GM19463 (cell line): Measurements from ENCODE around the gene TMPRSS7.
"Not testable (repeated sequence)": the region's sequence is repeated elsewhere in the genome, so short reads cannot be mapped to it uniquely, and the experiment has no call there.

Experiments
- ATAC-seq: cut with Tn5 transposase; IDR thresholded peaks from one replicate; pipeline ENCODE4 v1.9.1; 2021; ENCODE audit warnings: mild to moderate bottlenecking, moderate library complexity; ENCODE audit not compliant: unreplicated experiment

Gene TMPRSS7

DNA sequence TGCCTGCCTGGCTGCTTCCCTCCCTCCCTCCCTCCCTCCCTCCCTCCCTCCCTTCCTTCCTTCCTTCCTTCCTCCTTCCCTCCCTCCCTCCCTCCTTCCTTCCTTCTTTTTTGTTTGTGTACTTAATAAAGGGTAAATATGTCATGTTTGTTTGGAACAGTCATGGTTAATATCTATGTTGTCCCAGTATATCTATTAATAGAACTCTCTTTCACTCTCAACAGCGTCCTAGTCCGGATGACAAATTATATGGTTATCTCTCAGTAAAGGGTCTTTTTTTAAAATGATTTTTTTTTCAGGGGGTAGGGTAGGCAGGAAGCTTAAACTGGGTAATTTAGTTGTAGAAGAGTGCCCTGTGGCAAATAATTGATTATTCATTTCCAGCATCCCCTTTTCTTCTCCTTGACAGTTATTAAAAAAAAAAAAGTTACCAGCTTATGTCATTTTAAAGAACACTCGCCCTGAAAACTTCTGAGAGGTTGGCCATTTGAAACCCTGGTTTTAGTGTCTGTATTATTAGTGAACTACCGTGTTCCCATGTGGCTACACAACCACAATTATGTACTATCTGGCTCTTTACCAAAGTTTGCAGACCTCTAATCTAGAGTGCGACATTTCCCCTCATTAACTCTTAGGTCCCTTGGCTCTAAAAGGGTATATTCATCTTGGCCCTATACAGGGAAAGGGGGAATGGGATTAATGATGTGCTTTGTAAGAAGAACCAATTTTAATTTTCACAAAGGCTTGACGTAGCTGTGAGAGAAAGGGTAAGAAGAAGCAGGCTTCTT, 22.1 kb upstream of the TMPRSS7 start:
- ATAC-seq: no peak

DNA sequence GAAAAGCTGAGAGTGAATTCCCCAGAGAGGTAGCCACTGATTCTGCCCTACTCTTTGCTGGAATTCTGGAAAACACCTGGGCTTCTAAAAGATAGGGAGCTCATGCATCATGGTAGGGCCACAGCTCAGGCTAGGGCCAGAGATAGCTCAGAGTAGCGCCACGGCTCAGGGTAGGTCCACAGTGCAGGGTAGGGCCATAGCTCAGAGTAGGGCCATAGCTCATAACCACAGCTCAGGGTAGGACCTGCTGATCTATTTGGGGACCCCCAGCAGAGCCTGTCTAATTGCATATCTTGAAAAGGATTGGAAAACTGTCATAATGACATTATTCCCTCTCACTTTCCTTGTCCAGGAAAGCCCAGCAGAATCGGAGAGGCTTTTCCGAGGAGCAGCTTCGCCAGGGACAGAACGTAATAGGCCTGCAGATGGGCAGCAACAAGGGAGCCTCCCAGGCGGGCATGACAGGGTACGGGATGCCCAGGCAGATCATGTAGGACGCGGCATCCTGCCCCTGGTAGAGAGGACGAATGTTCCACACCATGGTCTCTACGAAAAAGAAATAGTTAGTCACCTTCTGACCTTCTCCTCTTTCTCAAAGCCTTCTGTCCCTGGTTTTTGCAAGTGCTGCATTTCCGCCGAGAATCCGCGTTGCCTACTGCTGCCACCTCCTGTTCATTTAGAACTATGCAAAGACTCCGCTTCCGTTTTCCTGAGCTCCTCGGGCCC, 21.3 kb upstream of the TMPRSS7 start:
- peak; percentile 92 for ATAC-seq

DNA sequence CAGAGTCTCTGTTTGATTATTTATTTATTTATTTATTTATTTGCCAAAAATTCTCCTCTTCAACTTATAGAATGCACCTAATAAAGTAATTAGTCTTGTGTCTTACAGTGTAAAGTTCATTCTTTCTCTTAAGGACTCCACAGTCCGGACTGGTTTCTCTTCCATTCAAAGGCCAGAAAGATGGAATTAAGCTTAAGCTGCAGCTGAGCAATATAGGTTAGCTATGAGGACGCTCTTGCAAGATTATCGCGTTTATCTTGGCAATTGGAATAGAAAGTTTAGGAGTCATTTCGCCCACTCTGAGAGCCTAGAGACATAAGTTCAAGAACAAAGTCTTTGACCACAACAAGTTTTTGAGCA, 20.8 kb upstream of the TMPRSS7 start:
- peak; percentile 28 for ATAC-seq

DNA sequence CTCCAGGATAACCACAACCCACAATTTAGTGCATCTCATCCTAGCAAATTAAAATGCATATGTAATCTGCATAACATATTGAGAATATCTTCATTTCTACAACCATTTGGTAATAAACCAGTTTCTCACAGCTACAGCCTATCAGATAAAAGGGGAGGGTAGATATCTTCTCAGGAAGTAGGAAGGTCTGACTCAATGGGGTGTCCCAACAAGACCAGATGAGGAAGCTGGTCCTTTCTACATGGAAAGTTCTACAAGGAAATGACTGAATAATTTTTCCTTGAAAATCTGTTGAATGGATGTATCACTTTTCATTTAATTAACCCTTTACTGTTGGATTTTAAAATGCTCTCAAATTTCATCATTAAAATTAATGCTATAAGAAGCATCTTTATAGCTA, 17.4 kb upstream of the TMPRSS7 start:
- ATAC-seq: no peak

DNA sequence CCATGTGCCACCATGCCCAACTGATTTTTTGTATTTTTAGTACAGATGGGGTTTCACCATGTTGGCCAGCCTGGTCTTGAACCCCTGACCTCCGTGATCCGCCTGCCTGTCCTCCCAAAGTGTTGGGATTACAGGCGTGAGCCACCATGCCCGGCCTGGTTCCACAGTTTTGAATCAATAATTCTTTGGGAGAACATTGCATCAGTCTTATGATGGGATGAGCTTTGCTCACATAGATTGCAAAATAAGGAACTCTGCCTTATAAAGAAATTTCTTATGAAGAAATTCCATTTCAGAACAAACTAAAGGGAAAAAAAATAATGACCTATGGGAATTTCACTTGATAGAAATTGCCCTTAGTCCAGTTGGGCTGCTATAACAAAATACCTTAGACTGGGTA, 15.8 kb upstream of the TMPRSS7 start:
- no peak for ATAC-seq

DNA sequence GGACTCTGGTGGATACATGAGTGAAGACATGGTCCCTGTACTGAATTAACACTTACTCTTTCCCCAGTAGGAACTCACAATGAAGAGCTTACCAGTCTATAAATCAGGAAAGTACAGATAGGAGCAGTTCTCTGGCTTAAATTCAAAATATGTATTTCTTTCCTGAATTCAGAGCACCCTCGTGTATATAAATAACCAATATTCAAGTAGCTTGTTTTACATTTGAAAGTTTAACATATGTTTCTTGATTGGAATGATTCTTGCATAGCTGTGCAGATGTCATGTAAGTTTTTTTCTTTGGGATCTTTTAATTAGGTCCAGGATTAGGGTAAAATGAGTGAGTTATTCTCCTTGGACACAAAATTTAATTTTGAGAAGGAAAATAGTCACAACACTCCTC, 14.8 kb upstream of the TMPRSS7 start:
- ATAC-seq: no peak

DNA sequence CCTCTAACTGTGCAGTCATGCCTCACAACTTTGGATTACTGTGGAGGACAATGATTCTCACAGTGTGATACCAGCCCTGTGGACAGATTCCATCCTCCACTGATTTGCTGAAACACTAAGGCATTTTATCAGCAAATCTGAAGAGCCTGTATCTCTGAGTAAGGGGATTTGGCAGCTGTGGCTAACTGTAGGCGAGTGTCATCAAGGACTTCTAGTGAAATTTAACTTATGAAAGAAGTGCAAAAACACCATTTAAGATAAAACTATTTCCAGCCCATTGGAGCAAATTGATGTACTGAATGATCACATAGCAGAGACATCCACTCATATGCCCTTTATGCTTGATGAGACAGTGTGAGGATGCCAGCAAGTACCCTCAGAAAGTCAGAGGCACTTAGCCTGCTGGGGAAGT, 13.9 kb upstream of the TMPRSS7 start:
- no peak for ATAC-seq

DNA sequence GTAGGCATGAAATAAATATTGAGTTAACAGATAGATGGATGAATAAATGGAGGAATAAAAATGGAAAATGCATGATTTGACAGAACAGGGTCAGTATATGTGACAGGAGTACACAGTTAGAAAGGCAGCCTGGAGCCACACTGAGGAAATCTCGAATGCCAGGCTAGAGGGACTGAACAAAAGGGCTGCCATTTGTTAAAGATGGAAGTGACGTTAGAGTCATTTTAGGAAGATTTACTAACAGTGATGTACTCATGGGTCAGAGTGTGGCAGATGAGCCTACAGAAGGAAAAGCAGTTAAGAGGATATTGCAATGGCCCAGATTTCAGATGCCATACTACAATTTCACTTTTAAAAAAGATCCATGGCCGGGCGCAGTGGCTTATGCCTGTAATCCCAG, 7.4 kb upstream of the TMPRSS7 start:
- ATAC-seq: no peak

DNA sequence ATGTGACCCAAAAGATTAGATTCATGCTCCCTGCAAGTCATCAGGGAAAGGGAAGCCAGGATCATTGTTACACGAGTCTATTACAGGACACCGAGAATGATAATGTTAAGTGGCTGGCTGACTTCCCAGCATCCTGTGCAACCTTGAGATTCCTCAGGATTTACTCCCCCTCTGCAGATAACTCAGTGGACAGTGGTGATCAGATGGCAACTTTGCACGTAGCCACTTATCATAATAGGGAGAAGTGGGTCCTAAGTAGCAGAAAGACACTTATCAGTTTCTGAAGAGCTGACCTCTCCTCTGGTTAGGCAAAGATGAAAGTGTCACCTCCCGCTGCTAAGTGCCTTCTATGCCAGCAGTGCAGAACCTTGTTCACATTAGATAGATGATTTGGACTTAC, 6.7 kb upstream of the TMPRSS7 start:
- no peak for ATAC-seq

DNA sequence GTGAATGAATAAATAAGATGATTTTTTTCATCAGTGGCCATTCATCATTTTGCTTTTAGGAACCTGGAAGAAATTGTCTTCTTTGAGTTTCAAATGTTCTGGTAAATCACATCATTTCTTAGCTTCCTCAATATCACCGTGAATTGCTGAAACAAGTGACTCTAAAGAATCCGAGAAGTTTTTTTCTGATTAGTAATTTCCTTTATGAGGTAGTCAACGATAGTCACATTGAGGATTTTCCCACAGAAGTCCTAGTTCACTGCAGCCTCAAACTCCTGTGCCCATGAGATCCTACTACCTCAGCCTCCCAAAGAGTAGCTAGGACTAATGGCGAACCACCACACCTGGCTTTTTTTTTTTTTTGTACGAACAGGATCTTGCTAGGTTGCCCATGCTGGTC, 3.6 kb upstream of the TMPRSS7 start:
- ATAC-seq: no peak

DNA sequence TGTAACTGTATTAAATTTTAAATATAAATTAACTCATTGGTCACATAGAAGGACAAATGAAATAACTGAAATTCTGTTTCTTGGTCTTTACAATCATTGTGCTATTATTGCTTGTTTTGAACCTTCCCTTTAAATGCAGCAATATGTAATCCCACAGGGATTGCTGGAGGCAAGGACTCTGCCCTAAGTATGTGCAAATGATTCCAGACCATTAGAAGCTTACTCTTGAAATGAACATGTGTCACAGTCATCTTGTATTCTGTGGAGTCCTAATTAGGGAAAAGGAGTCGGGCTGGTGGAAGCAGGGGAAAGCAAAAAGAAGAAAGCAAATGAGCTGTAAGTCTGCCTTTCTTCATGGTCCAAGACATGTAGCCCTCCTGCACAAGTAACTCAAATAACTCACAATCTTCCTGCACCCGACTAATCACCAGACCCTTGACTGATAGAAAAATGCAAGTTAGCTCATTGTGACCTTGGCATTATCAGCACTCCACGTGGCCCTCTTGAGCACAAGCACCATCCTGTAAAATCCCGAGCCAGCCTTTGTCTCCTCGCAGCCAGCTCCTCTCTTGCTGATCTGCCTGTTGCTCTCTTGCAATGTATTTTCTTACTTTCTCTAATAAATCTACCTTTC, 2.3 kb upstream of the TMPRSS7 start:
- no peak for ATAC-seq

DNA sequence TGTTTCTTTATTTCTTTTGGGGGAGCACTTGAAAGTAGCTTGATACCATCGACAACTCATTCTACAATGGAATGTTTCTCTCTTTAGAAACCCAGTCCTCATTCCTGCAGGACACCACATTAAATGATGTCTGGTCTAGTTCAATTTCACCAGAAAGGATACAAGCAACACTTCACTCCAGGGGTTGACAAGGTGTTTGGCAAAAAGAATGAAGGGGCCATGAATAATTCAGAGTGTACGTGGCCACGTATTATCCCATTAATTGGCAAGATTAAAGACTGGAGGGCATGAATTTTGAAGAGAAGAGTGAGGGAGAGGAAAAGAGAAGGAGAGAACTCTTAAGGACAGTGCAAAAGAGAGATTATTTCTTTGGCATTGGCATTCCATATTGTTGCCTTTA, 705 bp downstream of the TMPRSS7 start:
- no peak for ATAC-seq

DNA sequence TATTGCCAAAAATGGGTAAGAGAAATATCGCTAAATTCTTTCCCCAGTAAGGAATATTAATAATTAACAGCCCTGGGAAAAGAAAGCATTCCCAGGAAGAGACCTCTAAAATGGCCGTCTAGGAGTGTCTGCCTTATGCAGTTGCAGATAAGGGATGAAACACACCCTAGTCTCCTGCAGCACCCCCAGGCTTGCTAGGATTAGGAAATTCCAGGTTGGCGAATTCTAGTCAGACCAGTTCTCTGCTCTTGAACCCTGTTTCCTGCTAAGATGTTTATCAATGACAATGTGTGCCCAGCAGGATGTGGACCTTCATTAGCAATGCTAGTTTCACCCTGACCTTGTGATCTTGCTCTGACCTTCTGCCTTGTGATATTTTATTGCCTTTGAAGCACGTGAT, 2.7 kb downstream of the TMPRSS7 start:
- ATAC-seq: not testable (repeated sequence)

DNA sequence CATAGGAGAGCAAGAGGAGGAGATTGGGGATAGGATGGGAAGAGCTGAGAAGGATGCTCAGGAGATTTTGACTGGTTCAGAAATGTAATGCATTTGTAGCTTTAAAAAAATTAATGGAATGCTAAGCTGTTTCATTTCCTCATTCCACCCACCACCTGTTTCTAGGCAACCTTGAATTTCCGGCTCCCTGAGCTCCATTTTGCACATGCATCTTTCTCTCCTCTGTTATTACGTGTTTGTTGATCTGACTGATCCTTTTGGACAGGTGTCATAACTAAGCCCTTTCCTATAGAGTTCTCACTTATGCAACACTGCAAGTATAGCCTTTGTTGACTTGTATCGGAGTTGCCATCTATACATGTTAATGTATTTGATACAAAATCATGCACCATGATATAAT, 4.3 kb downstream of the TMPRSS7 start:
- ATAC-seq: peak; percentile 45

DNA sequence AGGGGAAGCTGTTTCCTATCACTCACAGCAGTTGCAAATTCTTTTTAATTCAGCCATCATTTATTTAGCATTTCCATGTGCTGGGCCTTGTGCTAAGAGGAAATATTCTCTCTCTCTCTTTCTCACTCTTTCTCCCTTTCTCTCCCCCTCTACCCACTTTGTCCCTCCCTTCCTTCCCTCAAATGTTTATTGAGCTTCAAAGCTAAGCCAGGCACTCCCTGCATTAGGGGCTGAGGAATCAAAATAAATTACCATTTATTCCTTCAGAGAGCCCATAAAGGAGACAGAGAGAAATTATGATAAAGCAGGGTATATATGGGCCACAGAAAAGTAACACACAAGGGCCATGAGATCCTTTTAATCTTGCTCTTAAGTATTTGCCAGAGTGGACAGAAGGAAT, 6.8 kb downstream of the TMPRSS7 start:
- ATAC-seq: no peak

DNA sequence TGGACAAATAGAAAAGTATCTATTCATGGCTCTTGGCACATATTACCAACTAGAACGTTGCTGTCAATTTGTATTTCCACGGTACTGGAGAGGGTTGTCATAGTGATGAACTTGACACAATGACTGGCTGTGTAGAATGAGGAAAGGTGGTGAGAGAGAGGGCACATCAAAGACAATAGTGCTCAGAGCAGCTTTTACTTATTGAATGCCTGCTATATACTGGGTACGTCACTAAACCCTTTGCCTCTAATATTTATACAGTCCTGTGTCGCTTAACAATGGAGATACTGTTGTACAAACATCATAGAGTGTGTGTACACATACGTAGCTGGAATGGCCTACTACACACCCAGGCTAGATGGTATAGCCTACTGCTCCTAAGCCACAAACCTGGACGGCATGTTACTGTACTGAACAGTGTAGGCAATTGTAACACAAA, 8.3 kb downstream of the TMPRSS7 start:
- no peak for ATAC-seq

DNA sequence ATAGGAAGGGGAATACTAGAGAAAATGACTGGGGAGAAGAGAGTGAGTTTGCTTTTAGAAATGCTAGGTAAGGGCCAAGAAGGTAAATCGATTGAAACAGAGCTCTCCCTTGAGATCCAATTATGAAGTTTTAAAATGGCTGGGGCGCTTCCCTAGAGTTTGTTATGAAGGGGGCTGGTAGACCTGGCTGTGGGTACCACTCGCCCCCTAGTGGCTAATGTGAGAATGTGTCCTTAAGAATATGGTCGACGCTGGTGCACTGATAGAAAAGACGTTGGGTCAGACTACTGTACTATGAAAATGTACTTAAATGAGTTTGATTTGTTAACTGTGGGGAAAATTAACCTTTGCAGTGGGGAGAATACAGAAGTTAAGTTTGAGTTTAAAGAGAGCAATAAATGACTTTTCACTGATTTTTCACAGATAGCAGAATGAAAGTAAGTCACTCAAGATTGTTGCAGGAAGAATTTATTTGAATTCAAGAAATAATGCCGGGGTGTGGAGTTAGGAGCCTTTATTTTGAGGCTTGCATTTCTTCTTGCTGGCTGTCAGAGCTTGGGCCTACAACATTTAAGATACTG, 9.2 kb downstream of the TMPRSS7 start:
- peak; percentile 89 for ATAC-seq

DNA sequence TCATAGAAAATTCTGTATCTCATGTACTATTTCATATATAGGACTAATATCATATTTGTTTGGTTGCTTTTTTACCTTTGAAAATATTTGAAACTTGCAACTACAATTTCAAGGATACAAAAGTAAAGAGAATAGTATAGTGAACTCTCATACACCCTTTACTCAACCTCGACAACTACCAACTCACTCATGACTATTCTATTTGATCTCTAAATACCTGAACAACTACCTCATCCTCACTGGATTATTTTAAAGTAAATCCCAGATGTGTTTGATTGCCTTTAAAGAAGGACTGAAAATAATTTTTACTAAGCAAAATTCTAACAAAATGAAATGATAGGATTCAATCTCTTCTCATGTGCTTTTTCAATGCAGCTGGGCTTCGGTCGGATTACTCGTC, 12.1 kb downstream of the TMPRSS7 start:
- ATAC-seq: no peak

DNA sequence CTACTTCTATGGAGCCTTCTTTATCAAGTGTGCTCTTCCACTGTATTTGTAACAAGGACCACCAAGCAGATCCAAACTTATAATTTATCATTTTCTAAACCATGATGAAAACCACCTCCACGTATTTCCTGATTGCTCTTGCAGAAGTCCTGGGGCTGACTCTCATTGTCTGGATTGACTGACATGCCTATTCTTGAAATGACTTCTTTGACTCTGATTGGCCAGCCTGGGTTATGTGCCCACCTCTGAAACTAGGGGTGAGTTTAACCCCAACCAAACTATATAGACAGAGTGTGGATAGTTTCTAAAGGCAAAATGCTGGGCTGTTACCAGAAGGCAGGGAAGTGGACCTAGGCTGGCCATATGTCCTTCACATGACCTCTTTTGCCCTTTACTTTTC, 12.7 kb downstream of the TMPRSS7 start:
- no peak for ATAC-seq

DNA sequence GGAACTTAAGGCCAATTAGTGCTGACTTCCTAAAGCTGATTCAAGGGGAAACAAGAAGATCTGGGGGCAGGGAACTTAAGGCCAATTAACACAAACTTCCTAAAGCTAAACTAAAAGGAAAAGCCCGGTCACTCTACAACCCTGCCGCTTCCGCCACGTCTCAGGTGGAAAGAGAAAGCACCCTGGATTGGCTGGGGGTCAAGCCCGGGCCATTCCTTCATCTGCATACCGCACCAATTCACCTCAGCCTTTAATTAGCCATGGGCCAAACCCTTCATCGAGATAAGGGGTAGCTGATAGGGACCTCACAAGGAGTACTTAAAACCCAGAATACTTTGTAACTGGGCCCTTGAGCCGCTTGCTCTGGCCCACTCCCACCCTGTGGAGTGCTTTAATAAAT, 14.4 kb downstream of the TMPRSS7 start:
- ATAC-seq: no peak

DNA sequence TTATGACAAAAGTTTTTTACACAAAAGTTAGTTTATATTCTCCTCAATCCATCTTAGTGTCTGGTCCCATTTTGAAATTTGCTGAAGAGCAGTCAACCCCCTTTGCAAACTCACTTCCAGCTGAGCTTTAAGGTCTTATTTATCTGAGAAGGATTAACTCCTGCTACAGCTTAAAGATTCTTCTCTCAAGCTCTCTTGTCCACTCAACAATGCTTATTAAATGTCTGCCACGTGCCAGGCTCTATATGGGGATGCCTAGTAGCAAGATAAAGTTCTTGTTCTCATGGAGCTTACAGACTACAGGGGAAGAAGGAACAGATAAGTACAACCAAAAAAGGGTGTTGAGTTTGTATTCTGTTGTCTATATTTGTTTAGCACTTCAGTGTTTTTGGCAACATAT, 18.7 kb downstream of the TMPRSS7 start:
- ATAC-seq: no peak

DNA sequence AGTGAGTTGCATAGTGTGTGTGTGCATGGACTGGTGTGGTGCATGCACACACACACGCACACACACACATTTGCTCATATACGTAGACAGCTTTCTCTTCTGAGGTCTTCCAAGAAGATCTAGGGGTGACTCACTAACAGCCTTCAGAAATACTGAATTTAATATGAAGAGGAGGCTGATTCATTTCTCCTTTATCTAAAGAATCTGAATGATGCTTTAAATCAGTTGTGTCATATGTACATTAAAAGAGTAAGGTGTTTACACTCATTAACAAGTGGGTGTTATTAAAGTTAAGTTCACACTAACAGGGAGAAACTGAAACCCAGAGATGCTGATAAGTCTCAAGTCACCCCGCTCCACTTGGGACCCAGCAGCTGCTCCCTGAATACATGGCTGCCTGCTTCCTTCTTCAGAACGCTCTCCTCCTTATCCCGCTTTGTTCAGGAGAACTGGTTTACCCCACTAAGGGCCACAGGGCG, 22.0 kb downstream of the TMPRSS7 start:
- ATAC-seq: no peak
